ENCODE results near the gene MPHOSPH10. TPM values are rescaled to one million over a fixed set of nuclear protein-coding genes. Genes with fewer than 3 reads are reported as not detected.

MPHOSPH10 gene
- total and polyA plus RNA-seq, 2 of the 13 experiments (the other 11 are each of a cell fraction or from before 2014, with no cell fraction given) = 37.8 to 137 TPM

GRCh38 chr2:71136174-71136573 is 5.7 kb downstream of the MPHOSPH10 start (continued):
- peak; percentile 40; the same call in 1 of the 2 replicates for TF ChIP-seq FOXP4 (CRISPR knock-in tag; IDR thresholded peaks at IDR 0.05)
- 0 out of 2 replicates have a peak, but pooled peaks have one; percentile 21 for TF ChIP-seq ZNF263 (CRISPR knock-in tag; IDR thresholded peaks at IDR 0.05)
- TF ChIP-seq FOXO1 (CRISPR knock-in tag; IDR thresholded peaks at IDR 0.05) = 0 out of 2 replicates have a peak, but pooled peaks have one; percentile 27
- no peak for TF ChIP-seq THRA (CRISPR knock-in tag; IDR thresholded peaks at IDR 0.05; ENCODE audit: borderline replicate concordance)
- peak; percentile 88 for TF ChIP-seq CEBPG (CRISPR knock-in tag; IDR thresholded peaks at IDR 0.05)
- peak; percentile 80 for TF ChIP-seq SP5 (CRISPR knock-in tag; IDR thresholded peaks at IDR 0.05; ENCODE audit: borderline replicate concordance, low read depth)
- TF ChIP-seq NCOA2 (CRISPR knock-in tag; IDR thresholded peaks at IDR 0.05) = peak; percentile 45; the same call in 1 of the 2 replicates
- TF ChIP-seq ELF1 (CRISPR knock-in tag; IDR thresholded peaks at IDR 0.05) = no peak
- TF ChIP-seq ZMYM2 (CRISPR knock-in tag; IDR thresholded peaks at IDR 0.05) = peak; percentile 91
- TF ChIP-seq ZBTB7B (CRISPR knock-in tag; IDR thresholded peaks at IDR 0.05) = 0 out of 2 replicates have a peak, but pooled peaks have one; percentile 45
- no peak for TF ChIP-seq SNAPC2 (CRISPR knock-in tag; IDR thresholded peaks at IDR 0.05)
- no peak for TF ChIP-seq AGO2 (optimal IDR thresholded peaks at IDR 0.05; ENCODE audit: low read depth, low read length)
- TF ChIP-seq NCOR1 (IDR thresholded peaks at IDR 0.05; ENCODE audit: borderline replicate concordance, low read length) = peak; percentile 78; the same call in 1 of the 2 replicates
- TF ChIP-seq CEBPB (IDR thresholded peaks at IDR 0.05; ENCODE audit: borderline replicate concordance, low read depth, low read length) = peak; percentile 80
- peak; percentile 65; the same call in 1 of the 2 replicates for TF ChIP-seq ADNP (CRISPR knock-in tag; IDR thresholded peaks at IDR 0.05)
- no peak for TF ChIP-seq MIXL1 (CRISPR knock-in tag; IDR thresholded peaks at IDR 0.05)
- TF ChIP-seq GATAD2A (CRISPR knock-in tag; IDR thresholded peaks at IDR 0.05) = 0 out of 2 replicates have a peak, but pooled peaks have one; percentile 9
- TF ChIP-seq ZNF260 (CRISPR knock-in tag; IDR thresholded peaks at IDR 0.05; ENCODE audit: borderline replicate concordance, low read depth) = no peak
- no peak for TF ChIP-seq KDM3A (CRISPR knock-in tag; IDR thresholded peaks at IDR 0.05; ENCODE audit: low read depth)
- TF ChIP-seq NFKB2 (CRISPR knock-in tag; IDR thresholded peaks at IDR 0.05; ENCODE audit: borderline replicate concordance) = no peak
- no peak for TF ChIP-seq KDM5A (IDR thresholded peaks at IDR 0.05; ENCODE audit: borderline replicate concordance, low read length)
- peak in 1 of 2 experiments; percentile 73; a peak in 1 of 4 replicates for TF ChIP-seq EP300 (IDR thresholded peaks at IDR 0.05; ENCODE audit: low read depth in 2 of 2, low read length in 2 of 2)
- TF ChIP-seq EP300 (CRISPR knock-in tag; IDR thresholded peaks at IDR 0.05; ENCODE audit: borderline replicate concordance) = no peak
- TF ChIP-seq RFXAP (CRISPR knock-in tag; IDR thresholded peaks at IDR 0.05; ENCODE audit: borderline replicate concordance) = 0 out of 2 replicates have a peak, but pooled peaks have one; percentile 42
- no peak for TF ChIP-seq ZNF138 (CRISPR knock-in tag; IDR thresholded peaks at IDR 0.05; ENCODE audit: low read depth)
- 0 out of 2 replicates have a peak, but pooled peaks have one; percentile 28 for TF ChIP-seq POGK (CRISPR knock-in tag; conservative IDR thresholded peaks at IDR 0.05)
- 0 out of 2 replicates have a peak, but pooled peaks have one; percentile 54 for TF ChIP-seq ZSCAN22 (CRISPR knock-in tag; IDR thresholded peaks at IDR 0.05)
- no peak for TF ChIP-seq PHF20 (CRISPR knock-in tag; IDR thresholded peaks at IDR 0.05)
